ENCODE data around the gene TRAT1. TPM values are rescaled to one million over a fixed set of nuclear protein-coding genes. Genes with fewer than 3 reads are reported as not detected.

TRAT1 gene
- total and polyA plus RNA-seq, 2 donors (not counting 1 experiment from before 2014, with no cell fraction given): 0.34 TPM; not detected in 1

- POLR2A ChIA-PET: no interaction called here
- 87% methylated on average over 3 of the region's 5 CpGs for WGBS (ENCODE audit: insufficient coverage)
- Histone ChIP-seq H3K79me2 (ENCODE audit: control insufficient read depth, insufficient read depth, low read length) (no peaks in the 10 kb centered on the region), H3K4me2 (replicated peaks; ENCODE audit: low read depth, low read length, poor library complexity, severe bottlenecking) (no peak overlapping the region), H2AFZ (ENCODE audit: insufficient read depth, low read depth, low read length, poor library complexity, severe bottlenecking) (no peak overlapping the region), H3K27me3 (replicated peaks in 1 of 4; ENCODE audit: control extremely low read depth in 1 of 4, control insufficient read depth in 3 of 4, insufficient read depth in 4 of 4, low read length in 3 of 4) (no peaks in the 10 kb centered on the region), H4K20me1 (ENCODE audit: control insufficient read depth, insufficient read depth, low read length, poor library complexity, severe bottlenecking) (no peaks in the 10 kb centered on the region), H3K9me3 (ENCODE audit: control extremely low read depth in 1 of 3, control insufficient read depth in 2 of 3, insufficient read depth in 1 of 3, low read length in 2 of 3) (no peaks in the 10 kb centered on the region), H3K4me1 (ENCODE audit: control insufficient read depth in 2 of 2, insufficient read depth in 2 of 2, low read length in 2 of 2) (no peaks in the 10 kb centered on the region), H3K27ac (ENCODE audit: low read length in 2 of 2) (no peak overlapping the region), H3K9ac (ENCODE audit: low read length) (no peak overlapping the region), H3K36me3 (replicated peaks in 1 of 2; ENCODE audit: control extremely low read depth in 1 of 2, control insufficient read depth in 1 of 2, extremely low read depth in 1 of 2, insufficient read depth in 2 of 2, low read length in 1 of 2) (no peaks in the 10 kb centered on the region), H3K4me3 (ENCODE audit: control extremely low read depth in 1 of 5, extremely low read depth in 1 of 5, insufficient read depth in 1 of 5, low read depth in 2 of 5, low read length in 4 of 5) (no peak overlapping the region)
- Mint-ChIP-seq H3K4me1 (no peaks in the 10 kb centered on the region), H3K27ac (no peak overlapping the region), H3K9me3 (ENCODE audit: insufficient read depth) (no peaks in the 10 kb centered on the region), H3K27me3 (peaks cover 12% of the 10 kb centered on the region), H3K4me3 (no peak overlapping the region)
- no peak for DNase-seq
- TF ChIP-seq EZH2 (IDR thresholded peaks at IDR 0.05; ENCODE audit: borderline replicate concordance, insufficient read depth, low read depth, low read length, poor library complexity, severe bottlenecking) (no peak), CTCF (IDR thresholded peaks at IDR 0.05) (no peak)
- no peak for ATAC-seq (ENCODE audit: low read depth)
- CTCF ChIA-PET: no interaction called here
- intact Hi-C loops (cut with micrococcal nuclease): no loop called here
Observed at GRCh38 chr3:108845709-108846293, 23.2 kb downstream of the TRAT1 start.

GRCh38 chr3:108847187-108847586 is 24.6 kb downstream of the TRAT1 start:
- Histone ChIP-seq H3K79me2 (ENCODE audit: control insufficient read depth, insufficient read depth, low read length) (no peaks in the 10 kb centered on the region), H3K27me3 (replicated peaks in 1 of 4; ENCODE audit: control extremely low read depth in 1 of 4, control insufficient read depth in 3 of 4, insufficient read depth in 4 of 4, low read length in 3 of 4) (no peaks in the 10 kb centered on the region), H3K9ac (ENCODE audit: low read length) (no peak overlapping the region), H3K4me1 (ENCODE audit: control insufficient read depth in 2 of 2, insufficient read depth in 2 of 2, low read length in 2 of 2) (no peaks in the 10 kb centered on the region), H3K4me3 (ENCODE audit: control extremely low read depth in 1 of 5, extremely low read depth in 1 of 5, insufficient read depth in 1 of 5, low read depth in 2 of 5, low read length in 4 of 5) (no peak overlapping the region), H2AFZ (ENCODE audit: insufficient read depth, low read depth, low read length, poor library complexity, severe bottlenecking) (no peak overlapping the region), H3K9me3 (ENCODE audit: control extremely low read depth in 1 of 3, control insufficient read depth in 2 of 3, insufficient read depth in 1 of 3, low read length in 2 of 3) (no peaks in the 10 kb centered on the region), H3K4me2 (replicated peaks; ENCODE audit: low read depth, low read length, poor library complexity, severe bottlenecking) (no peak overlapping the region), H3K27ac (ENCODE audit: low read length in 2 of 2) (no peak overlapping the region), H3K36me3 (replicated peaks in 1 of 2; ENCODE audit: control extremely low read depth in 1 of 2, control insufficient read depth in 1 of 2, extremely low read depth in 1 of 2, insufficient read depth in 2 of 2, low read length in 1 of 2) (no peaks in the 10 kb centered on the region), H4K20me1 (ENCODE audit: control insufficient read depth, insufficient read depth, low read length, poor library complexity, severe bottlenecking) (no peaks in the 10 kb centered on the region)
- H3K27me3 Mint-ChIP-seq: peaks cover 12% of the 10 kb centered on the region
- ChIA-PET POLR2A (no interaction called here), CTCF (no interaction called here)
- intact Hi-C loops (cut with micrococcal nuclease): no loop called here
- no peaks in the 10 kb centered on the region for H3K9me3 Mint-ChIP-seq (ENCODE audit: insufficient read depth)
- H3K4me1 Mint-ChIP-seq: no peaks in the 10 kb centered on the region
- no CpG with 5 or more reads among the region's 2 CpGs for WGBS (ENCODE audit: insufficient coverage)
- no peak for TF ChIP-seq CTCF (IDR thresholded peaks at IDR 0.05)
- TF ChIP-seq EZH2 (IDR thresholded peaks at IDR 0.05; ENCODE audit: borderline replicate concordance, insufficient read depth, low read depth, low read length, poor library complexity, severe bottlenecking): no peak
- H3K27ac Mint-ChIP-seq: no peak overlapping the region
- no peak for DNase-seq
- no peak overlapping the region for H3K4me3 Mint-ChIP-seq
- ATAC-seq (ENCODE audit: low read depth): no peak
